Panc1 (cell line): ENCODE data around the gene NGEF.

Source experiments
- TCF7L2 ChIP-seq: IDR thresholded peaks from 2 replicates; pipeline ENCODE4 v1.6.1; 2011; ENCODE audit warnings: mild to moderate bottlenecking, low read depth, low read length, inconsistent platforms
- TF ChIP-seq, protein P1 (sequence below): fragments of 450-650 bp; IDR thresholded peaks from 2 replicates; pipeline ENCODE4 v1.5.1; 2017; ENCODE audit warnings: mild to moderate bottlenecking

DNA sequence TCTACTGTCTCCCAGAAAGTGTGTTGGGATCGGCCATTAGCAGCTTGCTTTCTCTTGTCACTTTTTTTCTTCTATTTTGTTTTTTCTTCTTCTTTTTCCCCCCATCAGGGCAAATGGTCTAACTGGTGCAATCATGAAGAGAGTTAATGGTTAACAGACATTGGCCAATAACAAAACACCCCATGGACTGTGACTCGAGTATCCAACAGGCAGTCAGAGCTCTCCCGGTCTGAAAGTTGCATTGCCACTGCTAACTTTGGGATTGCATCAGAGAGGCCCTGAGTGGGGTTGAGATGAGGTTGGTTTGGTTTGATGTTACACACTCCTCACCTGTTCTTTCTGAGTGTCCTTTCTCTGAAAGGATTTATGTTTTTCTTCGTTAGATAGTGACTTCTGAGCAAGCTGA lies 155.9 kb downstream of the NGEF start:
- TF ChIP-seq, protein P1, sequence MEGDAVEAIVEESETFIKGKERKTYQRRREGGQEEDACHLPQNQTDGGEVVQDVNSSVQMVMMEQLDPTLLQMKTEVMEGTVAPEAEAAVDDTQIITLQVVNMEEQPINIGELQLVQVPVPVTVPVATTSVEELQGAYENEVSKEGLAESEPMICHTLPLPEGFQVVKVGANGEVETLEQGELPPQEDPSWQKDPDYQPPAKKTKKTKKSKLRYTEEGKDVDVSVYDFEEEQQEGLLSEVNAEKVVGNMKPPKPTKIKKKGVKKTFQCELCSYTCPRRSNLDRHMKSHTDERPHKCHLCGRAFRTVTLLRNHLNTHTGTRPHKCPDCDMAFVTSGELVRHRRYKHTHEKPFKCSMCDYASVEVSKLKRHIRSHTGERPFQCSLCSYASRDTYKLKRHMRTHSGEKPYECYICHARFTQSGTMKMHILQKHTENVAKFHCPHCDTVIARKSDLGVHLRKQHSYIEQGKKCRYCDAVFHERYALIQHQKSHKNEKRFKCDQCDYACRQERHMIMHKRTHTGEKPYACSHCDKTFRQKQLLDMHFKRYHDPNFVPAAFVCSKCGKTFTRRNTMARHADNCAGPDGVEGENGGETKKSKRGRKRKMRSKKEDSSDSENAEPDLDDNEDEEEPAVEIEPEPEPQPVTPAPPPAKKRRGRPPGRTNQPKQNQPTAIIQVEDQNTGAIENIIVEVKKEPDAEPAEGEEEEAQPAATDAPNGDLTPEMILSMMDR = no peak
- no peak for TF ChIP-seq TCF7L2
